Neural progenitor cell (in vitro differentiated cells): Measurements from ENCODE around the gene LRP1B. TPM values are rescaled to one million over a fixed set of nuclear protein-coding genes. Genes with fewer than 3 reads are reported as not detected.

Experiments
- DNase-seq: peaks from one replicate; pipeline ENCODE4 v3.0.0-alpha.2; 2016; ENCODE audit warnings: low spot score
- H2AFZ ChIP-seq: fragments of 200-600 bp; sonication (generic); replicated peaks from 2 replicates; pipeline ENCODE4 v1.6.1; 2016; ENCODE audit warnings: antibody characterized with exemption
- H3F3A ChIP-seq: fragments of 200-600 bp; sonication (generic); 2 replicates; pipeline ENCODE4 v1.6.1; 2016; ENCODE audit warnings: antibody characterized with exemption, low read depth
- H3K27ac ChIP-seq: fragments of 200-600 bp; sonication (generic); 2 replicates; pipeline ENCODE4 v1.5.1; 2016; ENCODE audit warnings: mild to moderate bottlenecking
- H3K27me3 ChIP-seq: fragments of 200-600 bp; sonication (generic); 2 replicates; pipeline ENCODE4 v1.6.1; 2016; ENCODE audit warnings: mild to moderate bottlenecking, moderate library complexity
- H3K36me3 ChIP-seq: fragments of 200-600 bp; sonication (generic); 2 replicates; pipeline ENCODE4 v1.5.1; 2016
- H3K4me1 ChIP-seq: fragments of 200-600 bp; sonication (generic); 2 replicates; pipeline ENCODE4 v1.6.1; 2016; ENCODE audit warnings: mixed run types
- H3K4me2 ChIP-seq: fragments of 200-600 bp; sonication (generic); 2 replicates; pipeline ENCODE4 v1.6.1; 2016
- H3K4me3 ChIP-seq: fragments of 200-600 bp; sonication (generic); 2 replicates; pipeline ENCODE4 v1.5.1; 2016
- H3K79me2 ChIP-seq: fragments of 200-600 bp; sonication (generic); 2 replicates; pipeline ENCODE4 v1.6.1; 2016; ENCODE audit warnings: low read depth
- H3K9ac ChIP-seq: fragments of 200-600 bp; sonication (generic); 2 replicates; pipeline ENCODE4 v1.6.1; 2016
- H3K9me3 ChIP-seq: fragments of 200-600 bp; sonication (generic); 2 replicates; pipeline ENCODE4 v1.5.1; 2016; ENCODE audit warnings: low read depth
- H4K20me1 ChIP-seq: fragments of 200-600 bp; sonication (generic); 2 replicates; pipeline ENCODE4 v1.6.1; 2016; ENCODE audit warnings: low read depth
- H3K27ac Mint-ChIP-seq: 3 replicates; pipeline ENCODE4 v1.8.0; 2021; ENCODE audit warnings: mixed read lengths
- H3K27me3 Mint-ChIP-seq: 2 replicates; pipeline ENCODE4 v1.8.0; 2022; ENCODE audit warnings: low read depth, mild to moderate bottlenecking, inconsistent platforms, moderate library complexity, mixed read lengths; ENCODE audit not compliant: insufficient read depth
- H3K36me3 Mint-ChIP-seq: 3 replicates; pipeline ENCODE4 v1.8.0; 2021; ENCODE audit warnings: mixed read lengths
- H3K4me1 Mint-ChIP-seq: 3 replicates; pipeline ENCODE4 v1.8.0; 2021; ENCODE audit warnings: mixed read lengths
- H3K4me3 Mint-ChIP-seq: 3 replicates; pipeline ENCODE4 v1.8.0; 2021; ENCODE audit warnings: mild to moderate bottlenecking, moderate library complexity, mixed read lengths
- H3K9me3 Mint-ChIP-seq: 3 replicates; pipeline ENCODE4 v1.8.0; 2020; ENCODE audit warnings: mixed read lengths
- CTCF ChIP-seq: fragments of 200-600 bp; sonication (generic); IDR thresholded peaks from 2 replicates; pipeline ENCODE4 v1.5.1; 2017; ENCODE audit warnings: antibody characterized with exemption, mild to moderate bottlenecking
- EZH2 ChIP-seq: fragments of 200-600 bp; sonication (generic); IDR thresholded peaks from 2 replicates; pipeline ENCODE4 v1.6.1; 2017; ENCODE audit warnings: antibody characterized with exemption, mild to moderate bottlenecking, moderate library complexity
- EZH2phosphoT487 ChIP-seq: fragments of 200-600 bp; sonication (generic); IDR thresholded peaks from 2 replicates; pipeline ENCODE4 v1.6.1; 2017; ENCODE audit warnings: antibody characterized with exemption
- total RNA-seq: library from RNA; depleted of rRNA; stranded (reverse); fragments of >200 nt; gene quantifications from 2 replicates; pipeline ENCODE4 v1.2.3, GENCODE V29; 2015; ENCODE audit warnings: low replicate concordance

LRP1B gene
- total RNA-seq, 1 donor from 2014 or later: not detected

DNA sequence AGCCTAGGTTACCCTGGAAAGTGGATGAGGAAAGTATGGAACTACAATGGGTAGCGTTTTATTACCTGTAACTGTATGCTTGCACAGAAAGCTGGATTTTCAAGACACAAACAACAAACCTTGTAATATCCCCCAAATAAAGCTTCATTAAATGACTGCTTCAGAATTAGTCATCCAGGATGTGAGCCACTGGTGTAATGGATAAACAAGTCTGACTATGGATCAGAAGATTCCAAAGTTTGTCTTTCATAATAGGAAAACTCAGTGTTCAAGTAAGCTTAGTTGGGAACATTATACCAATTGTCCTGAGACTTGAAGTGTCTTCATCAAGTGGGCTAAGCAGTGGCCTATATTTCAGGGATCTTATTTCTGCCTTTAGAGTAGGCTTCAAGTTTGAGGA is 518.8 kb downstream of the LRP1B start:
- peaks cover 5% of the 10 kb centered on the region for H3F3A ChIP-seq
- Mint-ChIP-seq H3K27me3 (no peaks in the 10 kb centered on the region), H3K4me3 (no peak overlapping the region), H3K27ac (no peak overlapping the region), H3K9me3 (no peaks in the 10 kb centered on the region), H3K36me3 (no peaks in the 10 kb centered on the region), H3K4me1 (peaks cover 16% of the 10 kb centered on the region)
- no peak for DNase-seq
- no peaks in the 10 kb centered on the region for H3K27me3 ChIP-seq
- no peaks in the 10 kb centered on the region for H3K36me3 ChIP-seq
- H3K4me1 ChIP-seq: peaks cover 19% of the 10 kb centered on the region
- H3K9ac ChIP-seq: no peak overlapping the region
- peak overlapping the region; percentile 84 for H2AFZ ChIP-seq
- peak overlapping the region; percentile 71 for H3K4me2 ChIP-seq
- H4K20me1 ChIP-seq: no peaks in the 10 kb centered on the region
- H3K4me3 ChIP-seq: no peak overlapping the region
- TF ChIP-seq CTCF (no peak), EZH2phosphoT487 (no peak), EZH2 (no peak)
- no peaks in the 10 kb centered on the region for H3K9me3 ChIP-seq
- H3K79me2 ChIP-seq: no peaks in the 10 kb centered on the region
- no peak overlapping the region for H3K27ac ChIP-seq

GRCh38 chr2:141611176-141611571 is 519.6 kb downstream of the LRP1B start:
- Histone ChIP-seq H3K27ac (peak overlapping the region; percentile 53), H3F3A (peaks cover 5% of the 10 kb centered on the region), H2AFZ (peak overlapping the region; percentile 84), H3K4me1 (peaks cover 19% of the 10 kb centered on the region), H4K20me1 (no peaks in the 10 kb centered on the region), H3K79me2 (no peaks in the 10 kb centered on the region), H3K4me2 (peak overlapping the region; percentile 71), H3K9me3 (no peaks in the 10 kb centered on the region), H3K27me3 (no peaks in the 10 kb centered on the region), H3K36me3 (no peaks in the 10 kb centered on the region), H3K9ac (no peak overlapping the region), H3K4me3 (peak overlapping the region; percentile 29)
- no peak for TF ChIP-seq CTCF
- TF ChIP-seq EZH2phosphoT487: no peak
- TF ChIP-seq EZH2: no peak
- DNase-seq: peak; percentile 55
- Mint-ChIP-seq H3K27me3 (no peaks in the 10 kb centered on the region), H3K27ac (no peak overlapping the region), H3K36me3 (no peaks in the 10 kb centered on the region), H3K4me1 (peaks cover 16% of the 10 kb centered on the region), H3K4me3 (peak overlapping the region; percentile 20), H3K9me3 (no peaks in the 10 kb centered on the region)

- no peak for DNase-seq
- H3K36me3 Mint-ChIP-seq: no peaks in the 10 kb centered on the region
- H2AFZ ChIP-seq: peak overlapping the region; percentile 84
- no peaks in the 10 kb centered on the region for H3K9me3 ChIP-seq
- no peak for TF ChIP-seq CTCF
- TF ChIP-seq EZH2phosphoT487: no peak
- TF ChIP-seq EZH2: no peak
- H3K4me3 ChIP-seq: peak overlapping the region; percentile 29
- no peaks in the 10 kb centered on the region for H4K20me1 ChIP-seq
- peaks cover 19% of the 10 kb centered on the region for H3K4me1 ChIP-seq
- H3K4me1 Mint-ChIP-seq: peaks cover 16% of the 10 kb centered on the region
- peaks cover 5% of the 10 kb centered on the region for H3F3A ChIP-seq
- no peaks in the 10 kb centered on the region for H3K79me2 ChIP-seq
- H3K27me3 ChIP-seq: no peaks in the 10 kb centered on the region
- no peak overlapping the region for H3K9ac ChIP-seq
- no peaks in the 10 kb centered on the region for H3K9me3 Mint-ChIP-seq
- no peaks in the 10 kb centered on the region for H3K36me3 ChIP-seq
- H3K4me2 ChIP-seq: peak overlapping the region; percentile 71
- H3K27ac ChIP-seq: peak overlapping the region; percentile 53
- H3K27me3 Mint-ChIP-seq: no peaks in the 10 kb centered on the region
- no peak overlapping the region for H3K4me3 Mint-ChIP-seq
- H3K27ac Mint-ChIP-seq: peak overlapping the region; percentile 52
These were observed 520.1 kb downstream of the LRP1B start for GRCh38 chr2:141610564-141611175.
